GM12891 (cell line): ENCODE measurements around the gene SPX.

ENCODE experiments used
- POLR2A ChIP-seq: IDR thresholded peaks from 2 replicates; pipeline ENCODE4 v1.6.1; 2011; ENCODE audit warnings: low read depth, low read length, control low read depth
- POLR2AphosphoS5 ChIP-seq: IDR thresholded peaks from 2 replicates; pipeline ENCODE4 v1.6.1; 2011; ENCODE audit warnings: low read depth, low read length, control low read depth
- POU2F2 ChIP-seq: IDR thresholded peaks from 2 replicates; pipeline ENCODE4 v1.6.1; 2011; ENCODE audit warnings: low read depth, mild to moderate bottlenecking, control low read depth, low read length, moderate library complexity
- SPI1 ChIP-seq: IDR thresholded peaks from 2 replicates; pipeline ENCODE4 v1.6.1; 2011; ENCODE audit warnings: low read depth, low read length, control low read depth
- TAF1 ChIP-seq: IDR thresholded peaks from 2 replicates; pipeline ENCODE4 v1.6.1; 2011; ENCODE audit warnings: low read depth, low read length, control low read depth

- no peak for TF ChIP-seq POLR2A
- no peak for TF ChIP-seq POLR2AphosphoS5
- TF ChIP-seq TAF1 = no peak
- no peak for TF ChIP-seq SPI1
- TF ChIP-seq POU2F2 = no peak
Measured at GRCh38 chr12:21552635-21553328, 26.7 kb downstream of the SPX start.
